HG02981 (cell line): ENCODE measurements around the gene HEXD.
"Not testable (repeated sequence)": the region's sequence is repeated elsewhere in the genome, so short reads cannot be mapped to it uniquely, and the experiment has no call there.

ENCODE experiments used
- ATAC-seq: cut with Tn5 transposase; IDR thresholded peaks from one replicate; pipeline ENCODE4 v1.9.1; 2021; ENCODE audit warnings: mild to moderate bottlenecking, moderate library complexity; ENCODE audit not compliant: unreplicated experiment

HEXD gene

DNA sequence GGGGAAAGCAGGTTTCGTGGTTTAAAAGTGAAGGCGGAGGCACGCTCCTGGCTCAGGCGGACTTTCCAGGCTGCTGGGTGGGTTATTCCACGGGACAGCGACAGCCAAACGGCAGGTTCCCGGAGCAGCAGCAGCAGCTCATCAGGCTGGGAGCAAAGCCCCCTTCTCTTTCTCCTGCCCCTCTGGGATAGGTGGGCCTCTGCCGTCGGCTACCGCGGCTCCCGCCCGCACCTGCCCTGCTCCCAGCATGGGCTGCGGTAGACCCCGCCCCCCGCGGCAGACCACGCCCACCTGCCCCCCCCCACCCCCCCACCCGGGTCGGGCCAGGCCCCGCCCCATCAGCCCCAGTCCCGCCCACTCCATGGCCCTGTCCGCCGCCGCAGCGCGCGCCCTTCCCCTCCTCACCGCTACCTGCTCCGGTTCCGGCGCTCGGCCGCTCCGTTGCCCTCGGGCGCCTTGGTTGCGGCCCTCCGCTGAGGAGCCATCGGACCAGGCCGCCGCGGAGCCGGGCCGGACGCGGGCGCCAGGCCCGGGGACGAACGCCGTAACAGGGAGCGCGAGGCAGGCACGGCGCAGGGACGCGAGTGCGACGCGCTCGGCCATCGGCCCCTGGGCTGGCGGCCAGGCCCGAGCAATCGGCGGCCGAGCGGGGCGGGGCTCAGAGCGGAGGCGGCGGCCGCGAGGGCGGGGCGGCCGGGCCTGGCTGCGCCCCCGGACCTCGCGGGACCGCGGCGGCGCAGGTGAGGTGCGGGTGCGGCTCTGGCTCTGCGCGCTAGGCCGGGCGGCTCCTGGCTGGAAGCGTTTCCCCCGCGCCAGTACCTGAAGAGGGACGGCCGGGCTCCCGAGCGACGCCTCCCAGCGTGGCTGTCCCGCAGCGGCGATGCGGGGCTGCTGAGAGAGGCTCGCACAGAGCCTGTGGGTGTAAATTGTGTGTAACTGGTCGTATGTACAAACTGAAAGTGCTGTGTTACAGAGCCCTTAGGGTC is at the start of gene HEXD, which contains the start of gene OGFOD3:
Gene HEXD, plus strand, starts transcription at position 347 of the 986 bp plus-strand sequence. CDS start 1,453 bp downstream, outside the sequence.
Gene OGFOD3, minus strand, starts transcription at position 586 of the 986 bp plus-strand sequence. Its CDS starts 101 bp downstream, at position 485.
- ATAC-seq: peak; percentile 75

- no peak for ATAC-seq
Observed at GRCh38 chr17:82369211-82369610, 48.9 kb upstream of the HEXD start.

DNA sequence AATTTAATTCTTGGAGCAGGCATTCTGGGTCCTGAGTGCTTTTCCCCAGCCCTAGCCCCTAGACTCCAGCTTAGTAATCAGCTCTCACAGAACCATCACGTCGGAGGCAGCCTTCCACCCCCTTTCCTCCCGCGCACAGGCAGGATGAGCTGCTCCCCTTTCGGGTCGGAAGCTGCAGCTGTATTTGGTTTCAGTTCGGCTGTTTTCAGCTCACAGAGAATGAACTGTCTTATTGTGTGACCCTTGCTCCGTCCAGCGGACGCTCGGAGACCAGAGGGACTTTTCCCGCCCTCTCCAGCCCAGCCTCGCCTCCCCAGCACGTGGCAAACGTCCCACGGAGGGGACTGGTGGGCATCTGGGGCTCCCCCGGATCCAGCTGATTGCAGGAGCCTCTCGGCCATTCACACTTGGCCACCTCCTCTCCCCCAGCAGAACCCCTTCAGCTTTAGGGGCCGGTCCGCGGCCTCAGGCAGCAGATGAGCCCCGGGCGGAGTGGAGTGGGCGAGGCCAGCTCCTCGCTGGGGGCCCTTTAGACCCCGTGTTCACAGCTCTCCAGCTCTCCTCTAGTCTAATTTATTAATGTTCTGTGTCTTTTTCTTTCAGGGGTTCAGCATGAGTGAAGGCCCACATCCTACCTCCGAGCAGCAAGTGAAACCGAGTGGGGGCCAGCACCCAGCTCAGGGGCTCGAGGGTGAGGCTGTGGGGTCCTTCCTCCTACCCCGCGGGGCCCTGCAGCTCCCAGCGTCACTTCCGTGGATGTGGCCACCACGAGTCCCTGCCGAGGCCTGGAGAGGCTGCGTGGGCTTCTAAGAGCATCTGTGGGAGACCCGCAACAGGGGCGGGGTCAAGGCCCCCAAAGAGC is 47.4 kb upstream of the HEXD start:
- no peak for ATAC-seq

- no peak for ATAC-seq
Observed at GRCh38 chr17:82371333-82372248, 46.6 kb upstream of the HEXD start, which contains the start of gene UTS2R. Gene UTS2R (plus strand): TSS chr17:82371765. CDS start chr17:82374325, 2,560 bp downstream.

- no peak for ATAC-seq
Observed at GRCh38 chr17:82372249-82373071, 45.7 kb upstream of the HEXD start.

DNA sequence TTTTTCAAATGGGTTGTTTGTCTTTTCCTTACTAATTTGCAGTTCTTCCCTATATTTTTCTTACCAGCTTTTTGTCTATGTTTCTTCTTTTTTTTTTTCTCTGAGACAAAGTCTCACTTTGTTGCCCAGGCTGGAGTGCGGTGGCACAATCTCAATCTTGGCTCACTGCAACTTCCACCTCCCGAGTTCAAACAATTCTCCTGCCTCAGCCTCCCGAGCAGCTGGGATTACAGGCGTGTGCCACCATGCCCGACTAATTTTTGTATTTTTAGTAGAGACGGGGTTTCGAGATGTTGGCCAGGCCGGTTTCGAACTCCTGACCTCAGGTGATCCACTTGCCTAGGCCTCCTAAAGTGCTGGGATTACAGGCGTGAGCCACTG is 45.1 kb upstream of the HEXD start:
- ATAC-seq: not testable (repeated sequence)

DNA sequence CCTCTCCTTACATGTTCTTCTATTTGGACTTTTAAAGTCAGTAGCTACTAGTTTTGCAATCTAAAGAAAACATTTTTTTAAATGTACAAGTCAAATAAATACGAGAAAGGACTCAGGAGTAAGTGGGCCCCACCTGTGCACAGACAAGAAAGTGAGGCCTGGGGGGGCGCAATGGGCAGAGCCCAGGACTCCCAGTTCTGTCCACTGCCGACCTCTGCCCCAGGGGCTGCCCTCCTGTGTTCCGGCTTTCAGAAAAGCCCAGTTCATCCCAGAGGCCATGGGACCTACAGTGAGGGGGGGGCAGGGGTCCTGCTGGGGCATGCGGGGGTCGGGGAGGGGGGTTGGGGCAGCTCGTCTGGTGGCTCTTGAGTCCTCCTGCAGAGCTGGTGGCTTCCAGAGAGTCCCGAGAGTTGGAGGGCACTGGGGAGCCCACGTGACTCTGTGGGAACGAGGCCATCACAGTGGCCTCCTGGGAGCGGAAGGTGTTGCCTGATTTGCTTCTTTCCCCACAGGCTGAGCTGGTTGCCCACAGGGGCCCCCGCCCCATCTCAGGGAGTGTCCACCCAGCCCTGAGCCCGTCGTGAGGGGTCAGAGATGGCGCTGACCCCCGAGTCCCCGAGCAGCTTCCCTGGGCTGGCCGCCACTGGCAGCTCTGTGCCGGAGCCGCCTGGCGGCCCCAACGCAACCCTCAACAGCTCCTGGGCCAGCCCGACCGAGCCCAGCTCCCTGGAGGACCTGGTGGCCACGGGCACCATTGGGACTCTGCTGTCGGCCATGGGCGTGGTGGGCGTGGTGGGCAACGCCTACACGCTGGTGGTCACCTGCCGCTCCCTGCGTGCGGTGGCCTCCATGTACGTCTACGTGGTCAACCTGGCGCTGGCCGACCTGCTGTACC is 44.2 kb upstream of the HEXD start:
- no peak for ATAC-seq

- ATAC-seq: no peak
Observed at GRCh38 chr17:82374626-82375331, 43.4 kb upstream of the HEXD start.

DNA sequence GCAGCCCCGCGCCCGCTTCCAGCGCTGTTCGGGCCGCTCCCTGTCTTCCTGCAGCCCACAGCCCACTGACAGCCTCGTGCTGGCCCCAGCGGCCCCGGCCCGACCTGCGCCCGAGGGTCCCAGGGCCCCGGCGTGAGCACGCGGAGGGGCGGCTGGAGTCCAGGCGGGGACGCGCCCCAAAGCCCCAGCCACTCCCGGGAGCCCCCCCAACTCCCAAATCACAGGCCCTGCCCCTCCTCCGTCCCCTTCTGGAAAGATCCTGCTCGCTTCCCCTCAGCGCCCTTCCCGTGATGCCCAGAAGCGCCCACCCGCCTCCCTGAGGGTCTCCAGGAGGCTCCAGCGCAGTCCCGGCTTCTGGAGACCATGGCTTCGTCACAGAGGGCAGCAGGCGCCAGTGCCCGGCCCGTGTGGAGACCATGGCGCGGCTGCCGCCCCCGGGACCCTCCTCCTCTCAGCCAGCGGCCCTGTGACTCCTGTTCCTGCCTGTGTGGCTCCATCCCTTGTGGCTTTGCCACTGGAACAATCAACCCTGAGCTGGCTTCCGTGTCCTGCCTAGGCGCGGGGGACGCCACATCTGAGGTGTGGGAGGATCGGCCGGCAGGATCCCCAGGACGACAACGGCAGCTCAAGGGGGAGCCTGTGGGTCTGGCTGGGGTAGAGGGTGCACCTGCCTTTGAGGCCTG is 42.6 kb upstream of the HEXD start:
- no peak for ATAC-seq

DNA sequence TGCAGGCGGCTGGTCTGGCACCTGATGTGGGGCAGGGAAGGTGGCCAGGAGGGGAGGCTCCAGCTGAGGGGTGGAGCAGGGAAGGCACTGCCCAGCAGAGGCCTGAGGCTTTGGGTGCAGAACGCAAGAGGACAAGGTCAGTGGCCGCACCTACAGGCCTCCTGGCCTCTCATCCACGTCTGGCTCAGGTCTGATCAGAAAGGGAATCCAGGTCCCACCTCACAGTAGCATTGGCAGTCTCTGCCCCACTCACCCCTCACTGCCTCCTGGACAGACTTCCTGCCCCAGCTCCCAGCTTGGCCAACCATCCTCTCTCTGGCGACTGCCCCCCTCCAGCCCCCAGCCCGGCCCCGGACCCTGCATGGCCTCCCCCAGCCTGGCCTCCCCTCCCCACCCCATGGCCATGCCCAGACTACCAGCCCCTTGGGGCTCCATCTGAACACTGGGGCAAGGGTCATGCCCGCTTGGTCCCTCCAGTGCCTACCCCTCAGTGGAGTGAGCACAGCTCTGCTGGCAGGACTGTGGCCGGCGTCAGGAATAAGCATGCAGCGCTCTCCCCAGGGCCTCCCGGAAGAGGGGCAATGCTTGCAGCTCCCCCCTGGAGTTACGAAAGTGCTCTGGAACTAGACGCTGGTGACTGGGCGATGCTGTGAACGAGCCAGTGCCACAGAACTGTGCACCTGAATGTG is 42.0 kb upstream of the HEXD start:
- no peak for ATAC-seq

GRCh38 chr17:82377294-82377693 is 40.9 kb upstream of the HEXD start:
- not testable (repeated sequence) for ATAC-seq

GRCh38 chr17:82377924-82378740 is 40.0 kb upstream of the HEXD start:
- ATAC-seq: no peak

DNA sequence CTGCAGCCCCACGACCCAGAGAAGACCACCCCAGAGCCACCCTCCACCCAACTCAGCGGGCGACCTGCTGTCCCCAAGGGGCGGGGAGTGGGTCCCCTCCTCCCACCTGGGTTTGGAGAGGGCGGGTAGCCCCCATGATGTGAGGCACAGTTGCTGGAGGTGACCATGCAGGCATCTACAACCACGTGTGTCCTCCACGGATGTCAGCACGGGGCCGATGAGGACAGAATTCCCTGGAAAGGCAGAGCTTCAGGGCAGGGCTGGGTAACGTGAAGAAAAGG is 39.5 kb upstream of the HEXD start:
- ATAC-seq: no peak

DNA sequence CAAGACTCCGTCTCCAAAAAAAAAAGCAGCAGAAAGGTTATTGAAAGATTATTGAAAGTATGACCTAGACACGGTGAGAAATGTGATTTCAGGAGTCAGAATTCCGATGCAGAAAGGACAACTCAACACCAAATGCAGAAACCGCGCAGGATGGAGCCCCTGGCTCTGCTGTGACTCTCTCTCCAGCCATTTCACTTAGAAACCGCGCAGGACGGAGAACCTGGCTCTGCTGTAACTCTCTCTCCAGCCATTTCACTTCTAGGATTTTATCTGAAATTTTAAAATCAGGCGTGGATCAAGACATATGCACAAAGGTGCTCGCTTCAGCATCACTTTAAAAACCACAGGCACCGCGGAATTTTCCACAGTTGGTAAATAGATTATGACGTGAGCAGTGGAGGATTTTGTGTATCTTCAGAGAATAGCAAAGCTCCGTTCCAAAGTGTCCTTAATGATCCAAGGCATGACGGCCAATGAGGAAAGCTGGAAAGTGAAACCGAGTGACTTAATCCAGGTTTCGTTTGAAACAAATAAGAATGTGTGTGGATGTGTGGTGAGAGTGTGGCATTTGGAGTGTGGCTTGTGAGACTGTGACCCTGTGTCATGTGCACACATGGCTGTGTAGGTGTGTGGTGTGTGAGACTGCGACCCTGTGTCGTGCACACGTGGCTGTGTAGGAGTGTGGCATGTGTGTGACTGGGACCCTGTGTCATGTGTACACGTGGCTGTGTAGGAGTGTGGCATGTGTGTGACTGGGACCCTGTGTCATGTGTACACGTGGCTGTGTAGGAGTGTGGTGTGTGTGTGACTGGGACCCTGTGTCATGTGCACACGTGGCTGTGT is 37.1 kb upstream of the HEXD start:
- ATAC-seq: no peak

DNA sequence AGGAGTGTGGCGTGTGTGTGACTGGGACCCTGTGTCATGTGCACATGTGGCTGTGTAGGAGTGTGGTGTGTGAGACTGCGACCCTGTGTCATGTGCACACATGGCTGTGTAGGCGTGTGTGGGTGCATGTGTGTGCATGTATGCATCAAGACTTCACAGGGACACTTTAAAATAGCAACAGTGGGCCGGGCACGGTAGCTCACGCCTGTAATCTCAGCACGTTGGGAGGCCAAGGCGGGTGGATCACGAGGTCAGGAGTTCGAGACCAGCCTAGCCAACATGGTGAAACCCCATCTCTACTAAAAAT is 36.5 kb upstream of the HEXD start:
- not testable (repeated sequence) for ATAC-seq
